MG63 (cell line): ENCODE results near the gene LINC00305. TPM values are rescaled to one million over a fixed set of nuclear protein-coding genes. Genes with fewer than 3 reads are reported as not detected.

Source experiments
- DNase-seq: peaks from one replicate; pipeline ENCODE4 v3.0.0-alpha.2; 2020
- H3K27me3 ChIP-seq: fragments of 250-450 bp; sonication (Bioruptor Pico); 2 replicates; pipeline ENCODE4 v1.5.1; 2020; ENCODE audit warnings: mild to moderate bottlenecking, moderate library complexity
- H3K36me3 ChIP-seq: fragments of 250-450 bp; sonication (Bioruptor Pico); 2 replicates; pipeline ENCODE4 v1.5.1; 2020; ENCODE audit warnings: mild to moderate bottlenecking, moderate library complexity
- H3K4me3 ChIP-seq: fragments of 250-450 bp; sonication (Bioruptor Pico); 2 replicates; pipeline ENCODE4 v1.5.1; 2020; ENCODE audit warnings: mild to moderate bottlenecking, moderate library complexity
- H3K9me3 ChIP-seq: fragments of 250-450 bp; sonication (Bioruptor Pico); 2 replicates; pipeline ENCODE4 v1.5.1; 2020; ENCODE audit warnings: mild to moderate bottlenecking, moderate library complexity
- total RNA-seq: library from RNA; depleted of rRNA; stranded (reverse); fragments of >200 nt; shearing (Covaris generic); gene quantifications from 2 replicates; pipeline ENCODE4 v1.2.3, GENCODE V29; 2014; ENCODE audit warnings: low replicate concordance

LINC00305 gene
- total RNA-seq, 1 experiment from 2014 or later = not detected

DNA sequence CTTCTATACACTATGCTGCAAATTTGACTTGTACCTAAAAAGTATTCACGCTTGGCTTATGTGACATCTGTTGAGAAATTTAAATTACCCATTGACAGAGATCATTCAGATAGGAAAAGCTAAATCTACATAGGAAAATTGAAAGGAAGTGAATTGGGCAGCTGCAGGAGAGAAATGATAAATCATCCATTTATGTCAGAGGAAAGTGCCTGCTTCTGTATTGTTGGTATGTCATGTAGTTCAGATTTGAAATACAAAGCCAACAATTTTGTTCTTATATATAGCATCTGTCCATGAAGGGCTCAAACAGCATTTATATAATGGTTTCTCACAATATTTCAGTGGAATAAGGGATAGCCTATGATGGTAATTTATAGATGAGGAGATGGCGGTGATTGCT, 17.6 kb downstream of the LINC00305 start:
- Histone ChIP-seq H3K9me3 (no peaks in the 10 kb centered on the region), H3K36me3 (no peaks in the 10 kb centered on the region), H3K4me3 (no peak overlapping the region), H3K27me3 (no peaks in the 10 kb centered on the region)
- no peak for DNase-seq

DNA sequence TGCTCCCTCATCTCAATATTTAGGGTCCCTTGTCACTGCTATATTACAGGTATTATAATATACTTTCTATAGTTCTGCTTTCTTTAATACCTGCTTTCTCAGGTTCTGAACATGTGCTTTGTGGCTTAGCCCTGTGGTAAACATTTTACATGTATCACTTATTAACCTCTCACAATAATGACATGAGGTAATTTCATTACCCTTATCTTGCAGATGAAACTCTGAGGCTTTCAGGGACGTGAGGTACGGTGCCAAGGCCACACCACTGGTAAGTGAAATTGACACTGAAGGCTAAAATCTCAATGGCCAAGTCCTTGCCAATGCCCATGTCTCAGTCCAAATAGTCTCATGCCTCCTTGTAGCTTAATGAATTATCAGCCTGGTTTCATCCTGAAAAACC, 21.7 kb downstream of the LINC00305 start:
- no peaks in the 10 kb centered on the region for H3K27me3 ChIP-seq
- H3K4me3 ChIP-seq = no peak overlapping the region
- no peak for DNase-seq
- no peaks in the 10 kb centered on the region for H3K36me3 ChIP-seq
- H3K9me3 ChIP-seq = no peaks in the 10 kb centered on the region

DNA sequence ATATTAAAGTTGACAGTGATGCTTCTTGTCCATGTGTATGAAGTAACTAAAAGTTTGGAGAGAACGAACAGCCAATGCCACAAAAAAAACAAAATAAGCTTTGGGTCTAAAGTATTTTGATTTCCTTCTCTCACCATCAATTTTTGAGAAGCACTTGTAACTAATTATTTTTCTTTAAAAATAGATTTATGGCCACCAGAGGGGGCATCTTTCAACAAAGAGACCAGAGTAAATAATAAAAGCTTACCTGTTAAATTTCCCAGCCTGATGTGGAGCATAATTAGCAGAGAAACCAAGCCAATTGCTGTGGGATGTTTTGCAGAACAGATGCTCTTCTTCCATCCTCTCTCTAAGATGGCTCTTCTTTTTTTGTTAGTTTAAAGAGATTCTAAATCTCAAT, 29.0 kb downstream of the LINC00305 start:
- Histone ChIP-seq H3K36me3 (no peaks in the 10 kb centered on the region), H3K4me3 (no peak overlapping the region), H3K27me3 (no peaks in the 10 kb centered on the region), H3K9me3 (no peaks in the 10 kb centered on the region)
- no peak for DNase-seq

DNA sequence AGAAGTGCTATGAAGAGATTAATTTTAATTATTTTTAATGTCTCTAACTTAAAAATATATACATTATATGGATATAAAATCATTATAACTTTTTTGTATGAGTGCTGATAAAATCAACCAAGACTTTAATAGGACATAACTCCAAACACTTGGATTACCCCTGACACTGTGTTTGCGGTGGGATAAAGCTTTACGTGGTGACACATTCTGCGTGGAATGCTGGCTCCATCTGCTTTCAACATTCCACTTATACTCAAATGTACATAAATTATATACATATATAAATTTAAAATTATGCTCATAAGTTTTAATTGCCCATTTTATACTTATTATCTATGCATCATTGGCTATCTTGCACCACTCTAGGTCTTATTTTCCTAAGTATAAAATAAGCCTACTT, 30.5 kb downstream of the LINC00305 start:
- no peak for DNase-seq

DNA sequence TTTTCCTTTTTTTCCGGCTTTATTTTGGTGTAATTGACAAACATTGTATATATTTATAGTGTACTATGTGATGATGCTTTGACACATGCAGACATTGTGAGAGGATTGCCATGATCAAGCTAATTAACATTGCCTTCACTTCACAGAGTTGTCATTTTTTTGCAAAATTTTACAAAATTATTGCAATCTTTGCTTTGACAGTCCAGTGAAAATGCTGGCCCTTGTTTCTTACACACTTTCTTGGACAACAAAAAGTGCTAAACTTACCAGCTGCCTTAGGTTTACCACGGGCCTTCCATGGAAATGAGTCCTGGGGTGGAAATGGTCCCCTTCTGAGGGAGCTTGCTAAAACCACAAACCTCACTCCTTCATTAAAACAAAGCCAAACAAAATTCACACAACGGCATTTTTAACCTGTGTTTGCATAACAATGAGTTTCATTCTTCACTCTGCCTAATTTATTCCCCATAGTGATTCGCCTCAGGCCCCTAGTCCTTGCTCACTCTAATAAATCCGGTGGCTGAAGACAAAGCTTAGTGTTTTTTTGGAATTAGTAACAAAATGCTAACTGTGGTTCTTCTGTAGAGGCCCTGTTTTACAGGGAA, 32.2 kb downstream of the LINC00305 start:
- H3K9me3 ChIP-seq = no peaks in the 10 kb centered on the region
- H3K36me3 ChIP-seq = no peaks in the 10 kb centered on the region
- no peaks in the 10 kb centered on the region for H3K27me3 ChIP-seq
- no peak for DNase-seq
- H3K4me3 ChIP-seq = no peak overlapping the region

More for the DNA sequence above, 30.5 kb downstream of the LINC00305 start:
- Histone ChIP-seq H3K9me3 (no peaks in the 10 kb centered on the region), H3K36me3 (no peaks in the 10 kb centered on the region), H3K4me3 (no peak overlapping the region), H3K27me3 (no peaks in the 10 kb centered on the region)

DNA sequence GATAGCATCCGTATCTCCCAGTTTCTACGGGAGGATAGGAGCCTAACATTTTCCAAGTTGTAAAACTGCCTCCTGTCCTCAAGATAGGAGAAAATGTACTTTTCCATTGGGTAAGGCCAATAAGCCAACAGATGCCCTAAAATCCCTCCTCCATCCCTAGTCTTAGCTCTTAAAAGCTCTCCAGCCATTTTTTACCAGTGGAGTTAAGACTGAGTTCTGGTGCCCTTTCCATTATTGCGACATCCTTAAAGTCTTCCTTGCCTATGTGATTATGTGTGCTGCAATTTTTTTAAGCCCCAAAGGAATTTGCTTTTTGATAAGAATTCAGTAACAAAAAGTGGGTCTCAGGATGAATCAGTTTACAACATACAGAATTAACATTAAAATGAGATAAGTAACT, 33.0 kb downstream of the LINC00305 start:
- Histone ChIP-seq H3K9me3 (no peaks in the 10 kb centered on the region), H3K27me3 (no peaks in the 10 kb centered on the region), H3K4me3 (no peak overlapping the region), H3K36me3 (no peaks in the 10 kb centered on the region)
- DNase-seq = no peak

DNA sequence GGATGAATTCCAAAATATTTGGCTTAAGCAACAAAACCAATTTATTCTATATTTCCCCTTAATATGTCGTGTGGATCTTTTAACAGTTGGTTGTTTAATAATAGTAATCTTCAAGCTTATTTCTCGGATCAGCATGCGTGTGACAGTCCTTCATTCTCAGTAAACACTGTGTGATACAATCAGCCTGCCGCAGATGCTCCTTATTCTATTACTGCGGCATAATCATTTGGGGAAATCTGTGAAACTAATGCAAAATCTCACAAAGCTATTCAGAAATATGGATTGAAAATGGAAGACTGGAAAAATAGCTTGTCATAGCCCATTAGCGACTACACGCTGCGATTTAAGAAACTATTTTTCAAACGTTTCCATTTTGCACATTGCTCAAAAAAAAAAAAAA, 36.9 kb downstream of the LINC00305 start:
- H3K36me3 ChIP-seq = no peaks in the 10 kb centered on the region
- H3K9me3 ChIP-seq = no peaks in the 10 kb centered on the region
- DNase-seq = no peak
- no peak overlapping the region for H3K4me3 ChIP-seq
- no peaks in the 10 kb centered on the region for H3K27me3 ChIP-seq

DNA sequence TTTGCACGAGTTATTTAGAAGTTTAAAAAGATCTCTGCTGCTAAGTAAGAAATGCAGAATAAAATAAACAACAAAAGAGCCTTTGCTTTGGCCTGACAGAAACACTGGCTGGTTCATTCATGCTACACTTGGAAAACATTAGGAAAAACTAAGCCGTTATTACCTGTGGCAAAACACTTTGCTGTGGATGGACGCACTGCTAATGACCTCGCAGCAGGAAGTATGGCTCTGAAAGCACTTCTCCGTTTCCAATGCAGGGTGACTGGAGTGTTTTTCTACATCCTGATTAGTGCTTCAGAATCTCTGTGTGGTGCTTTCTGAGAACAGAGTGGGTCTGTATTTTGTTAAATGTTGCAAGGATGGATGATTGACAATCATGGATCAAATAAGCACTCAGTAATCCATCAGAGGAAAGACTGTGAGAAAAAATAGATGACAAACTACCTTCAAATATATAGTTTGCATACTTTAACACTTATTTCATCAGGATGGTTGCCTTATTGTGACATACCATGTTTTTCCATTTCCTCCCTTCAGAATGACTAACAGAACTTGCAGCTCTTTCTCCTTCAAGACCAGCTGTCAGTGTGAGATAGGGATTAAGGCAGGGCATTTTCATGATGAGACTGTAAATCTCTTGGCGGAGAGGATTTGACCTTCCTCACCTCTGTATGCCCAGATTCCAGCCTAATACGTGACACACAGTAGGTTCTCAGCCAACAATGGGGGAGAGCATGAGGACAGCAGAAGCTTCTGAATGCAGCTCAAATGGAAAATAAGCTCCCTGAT, 38.0 kb downstream of the LINC00305 start:
- no peak overlapping the region for H3K4me3 ChIP-seq
- no peaks in the 10 kb centered on the region for H3K36me3 ChIP-seq
- no peaks in the 10 kb centered on the region for H3K9me3 ChIP-seq
- peak; percentile 66 for DNase-seq
- H3K27me3 ChIP-seq = no peaks in the 10 kb centered on the region

DNA sequence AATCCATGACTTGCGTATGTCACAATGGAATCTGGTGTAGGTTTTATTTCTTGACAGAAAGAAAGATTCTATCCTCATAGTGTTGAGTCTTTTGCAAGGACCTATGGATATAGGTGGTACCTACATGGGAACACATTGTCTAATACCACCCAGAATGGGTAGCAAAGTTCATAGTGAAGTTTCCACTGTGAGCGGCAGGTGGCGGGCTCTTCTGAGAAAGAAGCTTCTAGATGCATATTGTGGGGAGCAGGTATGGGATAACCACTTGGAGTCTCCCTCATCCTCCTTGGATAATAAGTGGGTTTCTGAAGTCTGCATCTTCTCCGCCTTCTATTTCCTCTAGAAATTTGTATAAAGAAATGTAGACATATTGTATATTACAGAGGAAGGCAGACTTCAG, 44.9 kb downstream of the LINC00305 start:
- no peak for DNase-seq
- no peaks in the 10 kb centered on the region for H3K27me3 ChIP-seq
- no peak overlapping the region for H3K4me3 ChIP-seq

DNA sequence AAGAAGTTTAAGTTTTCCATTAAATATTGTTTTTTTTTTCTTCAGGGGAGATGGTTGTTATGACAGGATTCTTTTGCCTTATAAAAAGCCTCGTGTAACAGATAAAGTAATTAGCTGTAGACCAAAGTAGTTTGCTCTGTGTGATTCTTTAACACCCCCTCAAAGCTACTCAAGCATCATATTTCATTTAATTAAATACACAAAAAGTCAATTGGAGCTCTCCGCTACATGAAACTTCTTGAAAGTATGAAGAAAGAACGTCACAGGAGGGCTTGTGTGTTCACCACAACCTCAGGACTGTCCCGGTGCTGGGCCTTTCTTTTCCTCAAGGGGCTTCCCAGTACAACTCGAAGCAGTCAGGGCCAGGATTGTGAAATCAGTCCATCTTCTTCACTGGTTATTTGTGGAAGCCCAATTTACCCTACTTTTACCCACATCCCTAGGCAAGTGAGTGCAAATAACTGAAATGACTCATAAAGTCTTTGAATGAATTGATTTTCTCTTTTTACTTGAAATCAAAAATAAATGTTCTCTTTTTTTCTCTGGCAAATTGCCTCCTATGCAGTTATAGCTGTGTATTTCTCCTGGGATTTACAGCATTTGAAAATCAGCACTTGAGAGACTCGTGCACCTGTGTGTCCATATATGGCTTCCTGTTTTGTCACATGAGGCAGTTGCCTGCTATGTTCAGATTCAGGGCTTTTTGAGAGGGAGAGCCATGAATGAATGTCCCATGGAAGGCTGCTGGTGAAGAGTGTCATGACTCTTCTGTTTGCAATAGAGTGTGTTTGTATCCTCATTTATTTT, 48.6 kb downstream of the LINC00305 start:
- H3K4me3 ChIP-seq = no peak overlapping the region

More for the DNA sequence above, 44.9 kb downstream of the LINC00305 start:
- no peaks in the 10 kb centered on the region for H3K36me3 ChIP-seq
- no peaks in the 10 kb centered on the region for H3K9me3 ChIP-seq

DNA sequence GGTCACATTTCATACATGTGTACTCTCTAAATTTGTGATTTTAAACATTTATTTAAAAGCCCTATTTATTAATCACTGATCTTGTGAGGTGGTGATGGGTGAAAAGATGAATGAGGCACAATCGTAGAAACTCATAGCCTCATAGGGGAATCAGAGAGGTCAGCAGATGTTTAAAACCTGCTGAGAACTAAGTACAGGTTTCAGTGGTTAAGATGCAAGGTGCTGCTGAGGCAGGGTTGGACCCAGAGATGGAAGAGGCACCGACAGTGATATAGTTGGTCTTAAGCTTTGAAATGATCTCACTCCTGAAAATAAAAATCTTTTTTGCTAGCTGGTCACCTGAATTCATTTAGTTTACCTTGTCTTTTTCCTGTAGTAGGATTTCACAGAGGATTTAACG, 49.6 kb downstream of the LINC00305 start:
- H3K4me3 ChIP-seq = no peak overlapping the region
- no peaks in the 10 kb centered on the region for H3K36me3 ChIP-seq
- no peaks in the 10 kb centered on the region for H3K9me3 ChIP-seq
- DNase-seq = no peak
- no peaks in the 10 kb centered on the region for H3K27me3 ChIP-seq

More for the DNA sequence above, 48.6 kb downstream of the LINC00305 start:
- no peak for DNase-seq
- H3K36me3 ChIP-seq = no peaks in the 10 kb centered on the region
- no peaks in the 10 kb centered on the region for H3K9me3 ChIP-seq
- no peaks in the 10 kb centered on the region for H3K27me3 ChIP-seq

DNA sequence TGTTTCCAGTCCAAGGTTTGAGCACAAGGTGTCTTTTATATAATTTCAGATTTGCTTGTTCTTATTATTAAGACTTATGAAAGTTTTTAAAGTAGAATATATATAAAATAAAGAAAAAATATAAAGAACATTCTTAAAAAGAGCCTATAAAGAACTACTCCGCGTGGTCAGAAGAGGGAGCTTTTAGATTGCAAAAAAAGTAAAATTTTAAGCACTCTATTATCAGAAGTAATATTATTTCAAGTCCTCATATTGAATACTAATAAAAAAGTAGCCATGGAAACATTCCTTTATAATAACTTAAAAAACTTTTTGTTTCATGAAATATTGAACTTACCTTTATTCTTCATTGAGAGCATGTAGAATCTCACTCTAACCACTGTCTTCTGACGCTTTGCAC, 51.4 kb downstream of the LINC00305 start:
- H3K9me3 ChIP-seq = no peaks in the 10 kb centered on the region
- no peak for DNase-seq
- H3K27me3 ChIP-seq = no peaks in the 10 kb centered on the region
- no peaks in the 10 kb centered on the region for H3K36me3 ChIP-seq
- no peak overlapping the region for H3K4me3 ChIP-seq

DNA sequence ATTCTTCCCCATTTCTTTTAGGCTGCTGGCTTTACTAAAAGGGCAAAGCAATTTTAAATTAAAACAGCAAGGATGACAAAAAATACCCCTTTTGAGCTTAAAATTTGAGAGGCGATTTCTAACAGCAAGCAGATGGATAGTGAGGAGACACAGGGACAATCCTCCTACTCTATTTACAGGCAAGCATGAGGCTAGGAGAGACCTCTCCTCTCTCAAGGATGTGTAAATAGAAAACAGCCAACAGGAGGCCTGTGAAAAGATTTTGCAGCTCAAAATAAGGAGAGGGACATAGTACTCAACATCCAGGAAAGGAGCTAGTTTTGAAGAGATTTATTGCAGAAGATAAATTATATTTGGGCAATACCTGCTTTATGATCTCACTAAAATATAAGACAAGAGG, 53.8 kb downstream of the LINC00305 start:
- Histone ChIP-seq H3K4me3 (no peak overlapping the region), H3K9me3 (no peaks in the 10 kb centered on the region), H3K27me3 (no peaks in the 10 kb centered on the region), H3K36me3 (no peaks in the 10 kb centered on the region)
- no peak for DNase-seq

DNA sequence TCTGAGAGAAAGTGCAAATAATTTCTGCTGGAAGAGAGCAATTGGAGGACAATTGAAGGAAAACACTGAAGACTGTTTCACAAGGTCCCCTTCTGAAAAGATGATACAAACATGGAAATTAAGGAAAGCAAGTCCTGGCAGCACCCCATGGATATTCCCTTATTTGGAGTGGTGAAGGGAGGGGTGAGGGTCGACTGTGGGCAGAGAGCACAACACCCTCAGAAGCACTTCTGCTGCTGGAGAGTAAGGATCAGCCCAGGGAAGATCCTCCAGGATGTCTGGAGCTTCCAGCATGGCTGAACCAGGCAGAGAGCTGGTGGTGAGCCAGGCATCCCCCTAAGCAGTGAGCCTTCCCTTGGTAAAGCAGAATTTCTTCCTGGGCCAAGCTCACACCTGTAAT, 54.7 kb downstream of the LINC00305 start:
- Histone ChIP-seq H3K36me3 (no peaks in the 10 kb centered on the region), H3K4me3 (no peak overlapping the region), H3K9me3 (no peaks in the 10 kb centered on the region), H3K27me3 (no peaks in the 10 kb centered on the region)
- no peak for DNase-seq

DNA sequence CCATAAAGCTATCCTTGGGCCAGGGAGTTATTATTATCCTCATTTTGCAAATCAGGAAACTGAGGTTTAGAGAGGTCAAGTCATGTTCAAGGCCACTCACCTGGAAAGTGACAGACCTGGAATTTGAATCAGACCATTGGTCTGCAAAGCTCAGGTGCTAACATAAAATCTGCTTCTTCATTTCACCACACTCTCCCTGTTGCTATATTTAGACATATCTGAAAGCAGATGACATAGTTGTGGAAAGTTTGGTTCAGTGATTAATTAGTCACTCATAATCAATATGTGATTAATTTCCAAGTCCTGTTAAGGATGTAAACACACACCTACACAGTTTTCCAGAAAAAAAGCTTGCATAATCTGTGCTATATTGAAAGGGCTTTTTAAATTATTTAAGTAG, 57.4 kb downstream of the LINC00305 start:
- no peaks in the 10 kb centered on the region for H3K27me3 ChIP-seq
- DNase-seq = no peak
- H3K9me3 ChIP-seq = no peaks in the 10 kb centered on the region
- H3K36me3 ChIP-seq = no peaks in the 10 kb centered on the region
- no peak overlapping the region for H3K4me3 ChIP-seq

DNA sequence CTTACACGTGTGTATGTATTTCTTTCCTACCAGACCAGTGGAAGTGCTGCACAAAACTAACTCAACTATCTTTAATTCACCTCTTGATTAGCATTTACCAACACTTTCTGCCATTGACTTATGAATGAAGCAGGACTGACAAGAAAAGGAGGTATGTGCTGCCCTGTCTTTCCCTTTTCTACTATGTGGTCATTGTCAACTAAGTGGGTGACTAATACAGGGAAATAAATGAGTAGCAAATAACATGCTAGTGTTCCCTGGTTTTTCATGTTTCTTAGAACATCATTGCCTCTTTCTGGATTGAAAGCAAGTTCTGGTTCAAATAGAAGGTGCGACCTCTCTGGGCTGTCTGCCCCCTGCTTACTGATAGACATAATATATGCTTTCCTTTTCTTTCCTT, 58.0 kb downstream of the LINC00305 start:
- no peak overlapping the region for H3K4me3 ChIP-seq
- no peaks in the 10 kb centered on the region for H3K27me3 ChIP-seq
- DNase-seq = no peak
- H3K9me3 ChIP-seq = no peaks in the 10 kb centered on the region
- H3K36me3 ChIP-seq = no peaks in the 10 kb centered on the region

DNA sequence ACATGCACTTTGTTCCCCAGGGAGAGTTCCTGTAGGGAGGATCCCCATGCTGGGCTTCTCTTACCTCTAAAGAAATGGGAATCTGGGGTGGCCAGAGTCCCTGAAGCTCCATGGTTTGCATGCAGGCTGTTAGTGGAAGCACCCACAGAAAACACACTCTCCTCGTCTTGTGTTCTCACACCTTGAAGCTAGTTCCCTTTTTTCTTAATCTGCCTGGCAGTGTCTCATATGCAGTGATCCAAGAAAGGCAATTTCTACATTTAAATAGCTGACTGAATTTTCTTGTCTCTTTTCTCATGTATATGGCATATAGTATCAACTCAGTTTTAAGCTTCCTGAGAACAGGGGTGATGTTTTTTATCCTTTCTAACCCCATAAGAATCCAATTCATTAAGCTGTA, 65.0 kb downstream of the LINC00305 start:
- Histone ChIP-seq H3K36me3 (no peaks in the 10 kb centered on the region), H3K9me3 (no peaks in the 10 kb centered on the region), H3K4me3 (no peak overlapping the region), H3K27me3 (no peaks in the 10 kb centered on the region)
- DNase-seq = no peak
